Psoas muscle (tissue), 8 donors: ENCODE results near the gene TMEM170A. TPM values are rescaled to one million over a fixed set of nuclear protein-coding genes. Genes with fewer than 3 reads are reported as not detected.
"Not testable (repeated sequence)": the region's sequence is repeated elsewhere in the genome, so short reads cannot be mapped to it uniquely, and the experiment has no call there.

Experiments used
- ATAC-seq, 4 donors: fragments of 200-7000 bp; cut with Tn5 transposase; one replicate each; pipeline ENCODE4 v1.9.1; 2020; ENCODE audit warnings: moderate library complexity in 3 of 4, mild to moderate bottlenecking in 2 of 4
- DNase-seq, 2 donors: peaks; one replicate each; pipeline ENCODE4 v3.0.0-alpha.2; 2020
- H3K27ac ChIP-seq: fragments of 200-600 bp; one replicate; pipeline ENCODE4 v1.8.0; 2022
- H3K27me3 ChIP-seq, 3 donors: fragments of 200-600 bp in 1 of 3; one replicate each; pipeline versions ENCODE4 v1.6.1 to v1.8.0; 2013 to 2022; ENCODE audit warnings: low read length in 2 of 3, mild to moderate bottlenecking in 2 of 3, moderate library complexity in 1 of 3; ENCODE audit not compliant: insufficient read depth in 3 of 3
- H3K36me3 ChIP-seq, 2 donors: fragments of 200-600 bp in 1 of 2; one replicate each; pipeline versions ENCODE4 v1.6.1 to v1.8.0; 2013 to 2022; ENCODE audit warnings: low read depth in 1 of 2, mild to moderate bottlenecking in 1 of 2, moderate library complexity in 1 of 2; ENCODE audit not compliant: insufficient read depth in 1 of 2
- H3K4me1 ChIP-seq: fragments of 200-600 bp; one replicate; pipeline ENCODE4 v1.8.0; 2022
- H3K4me3 ChIP-seq: fragments of 200-600 bp; one replicate; pipeline ENCODE4 v1.8.0; 2022; ENCODE audit warnings: mild to moderate bottlenecking
- H3K9me3 ChIP-seq: fragments of 200-600 bp; one replicate; pipeline ENCODE4 v1.8.0; 2022
- WGBS, 3 donors: extraction: QIAGEN DNeasy Blood & Tissue Kit; methylation state at CpG; one replicate each; pipeline versions ENCODE4 v1.1.6 to v1.1.7; 2013; 5-methylcytosine and 5-hydroxymethylcytosine counted together
- intact Hi-C, 2 donors: fragments of 100-400 bp; cut with DNase I; formaldehyde crosslinking; loops; one replicate each; pipeline versions ENCODE4 v1.11.0 to v1.14.2; 2022
- polyA plus RNA-seq, 3 donors: library from polyadenylated mRNA; stranded (reverse); fragments of 200-250 nt; gene quantifications; one replicate each; pipeline ENCODE4 v1.2.3, GENCODE V29; 2013
- total RNA-seq, 4 donors: library from RNA; stranded (reverse); fragmentation: NEBNext Ultra II Directional in 2 of 4; extraction: Animal tissue kit (Norgen Biotek cat#: 25700) in 2 of 4; gene quantifications; one replicate each; pipeline versions ENCODE4 v1.2.1 to v1.2.4, GENCODE V29; 2021 to 2023
- TF ChIP-seq, protein P1 (sequence below): fragments of 200-600 bp; IDR thresholded peaks from one replicate; pipeline ENCODE4 v1.8.0; 2022; ENCODE audit warnings: antibody characterized with exemption
- donor health status: healthy with polysubstance abuse.
- donor health status: DM: no; HTN: no; CAD: no; lungs with moderate emphysema.
- donor health status: Bipolar disorder and iron deficiency.
- donor health status: healthy.
- donor health status: DM: yes; HTN: yes; CAD: no.
- donor health status: DM: no; HTN: no; CAD: no.
- donor health status: DM: no; HTN: no; CAD: no.
- donor health status: DM: yes; HTN: yes; CAD: no.

Gene TMEM170A
- total and polyA plus RNA-seq, 7 donors: 3.1 to 9.5 (median 7.8) TPM

- ATAC-seq: no peak
- H3K4me1 ChIP-seq: no peaks in the 10 kb centered on the region
- H3K36me3 ChIP-seq: no peaks in the 10 kb centered on the region
- no peaks in the 10 kb centered on the region for H3K9me3 ChIP-seq
- no peak overlapping the region for H3K27ac ChIP-seq
- intact Hi-C loops: no loop called here
- H3K4me3 ChIP-seq: no peak overlapping the region
- DNase-seq: no peak
- WGBS, 3 donors: 85 to 96% (median 94%) methylated on average over 4 of the region's 4 CpGs
- H3K27me3 ChIP-seq: no peaks in the 10 kb centered on the region
- TF ChIP-seq, protein P1, sequence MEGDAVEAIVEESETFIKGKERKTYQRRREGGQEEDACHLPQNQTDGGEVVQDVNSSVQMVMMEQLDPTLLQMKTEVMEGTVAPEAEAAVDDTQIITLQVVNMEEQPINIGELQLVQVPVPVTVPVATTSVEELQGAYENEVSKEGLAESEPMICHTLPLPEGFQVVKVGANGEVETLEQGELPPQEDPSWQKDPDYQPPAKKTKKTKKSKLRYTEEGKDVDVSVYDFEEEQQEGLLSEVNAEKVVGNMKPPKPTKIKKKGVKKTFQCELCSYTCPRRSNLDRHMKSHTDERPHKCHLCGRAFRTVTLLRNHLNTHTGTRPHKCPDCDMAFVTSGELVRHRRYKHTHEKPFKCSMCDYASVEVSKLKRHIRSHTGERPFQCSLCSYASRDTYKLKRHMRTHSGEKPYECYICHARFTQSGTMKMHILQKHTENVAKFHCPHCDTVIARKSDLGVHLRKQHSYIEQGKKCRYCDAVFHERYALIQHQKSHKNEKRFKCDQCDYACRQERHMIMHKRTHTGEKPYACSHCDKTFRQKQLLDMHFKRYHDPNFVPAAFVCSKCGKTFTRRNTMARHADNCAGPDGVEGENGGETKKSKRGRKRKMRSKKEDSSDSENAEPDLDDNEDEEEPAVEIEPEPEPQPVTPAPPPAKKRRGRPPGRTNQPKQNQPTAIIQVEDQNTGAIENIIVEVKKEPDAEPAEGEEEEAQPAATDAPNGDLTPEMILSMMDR: no peak
Measured at GRCh38 chr16:75502916-75503605, 38.6 kb upstream of the TMEM170A start.

DNA sequence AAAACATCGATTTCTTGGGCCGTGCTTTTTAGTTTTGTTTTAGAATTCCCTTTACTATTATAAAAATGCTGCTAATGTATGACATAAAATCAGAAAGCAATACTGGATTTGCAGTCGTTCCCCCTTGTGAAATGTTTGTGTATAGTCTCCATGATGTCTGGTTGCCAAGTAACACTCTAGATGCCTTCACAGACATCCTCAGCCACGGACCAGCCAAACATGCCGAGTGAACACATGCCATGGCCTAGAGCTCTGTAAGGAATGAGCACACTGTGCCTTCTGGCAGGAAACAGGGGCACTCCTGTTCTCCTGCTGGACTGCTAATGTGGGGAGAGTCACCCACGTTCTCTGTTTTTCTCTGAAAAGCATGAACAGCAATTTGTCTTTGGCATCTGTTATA lies 37.3 kb upstream of the TMEM170A start:
- H3K36me3 ChIP-seq, intact Hi-C loops, H3K9me3 ChIP-seq, H3K27ac ChIP-seq, H3K4me1 ChIP-seq, H3K4me3 ChIP-seq, DNase-seq, H3K27me3 ChIP-seq: not testable (repeated sequence)
- peak in 1 of 4 donors; percentile 54 for ATAC-seq
- WGBS, 3 donors: 26 to 35% (median 33%) methylated on average over 6 of the region's 6 CpGs

DNA sequence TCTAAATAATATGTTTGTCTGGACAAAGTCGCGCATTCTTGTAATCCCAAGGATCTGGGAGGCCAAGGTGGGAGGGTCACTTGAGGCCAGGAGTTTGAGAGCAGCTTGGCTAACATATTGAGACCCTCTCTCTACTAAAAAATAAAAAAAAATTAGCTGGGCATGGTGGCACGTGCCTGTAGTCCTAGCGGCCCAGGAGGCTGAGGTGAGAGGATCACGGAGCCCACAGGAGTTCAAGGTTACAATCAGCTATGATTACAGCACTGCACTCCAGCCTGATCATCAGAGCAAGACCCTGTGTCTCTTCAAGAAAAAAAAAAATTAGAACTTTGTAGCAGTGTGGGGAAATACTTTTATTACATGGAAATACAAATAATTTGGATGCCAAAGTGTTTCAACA lies 36.9 kb upstream of the TMEM170A start:
- Histone ChIP-seq H3K4me3 (no peak overlapping the region), H3K27ac (no peak overlapping the region), H3K36me3 (no peaks in the 10 kb centered on the region), H3K27me3 (no peaks in the 10 kb centered on the region), H3K9me3 (no peaks in the 10 kb centered on the region), H3K4me1 (no peaks in the 10 kb centered on the region)
- DNase-seq (no peak), ATAC-seq (no peak)
- 67 to 76% (median 76%) methylated on average over 5 of the region's 5 CpGs for WGBS, 3 donors
- TF ChIP-seq, protein P1: no peak
- intact Hi-C loops: no loop called here

DNA sequence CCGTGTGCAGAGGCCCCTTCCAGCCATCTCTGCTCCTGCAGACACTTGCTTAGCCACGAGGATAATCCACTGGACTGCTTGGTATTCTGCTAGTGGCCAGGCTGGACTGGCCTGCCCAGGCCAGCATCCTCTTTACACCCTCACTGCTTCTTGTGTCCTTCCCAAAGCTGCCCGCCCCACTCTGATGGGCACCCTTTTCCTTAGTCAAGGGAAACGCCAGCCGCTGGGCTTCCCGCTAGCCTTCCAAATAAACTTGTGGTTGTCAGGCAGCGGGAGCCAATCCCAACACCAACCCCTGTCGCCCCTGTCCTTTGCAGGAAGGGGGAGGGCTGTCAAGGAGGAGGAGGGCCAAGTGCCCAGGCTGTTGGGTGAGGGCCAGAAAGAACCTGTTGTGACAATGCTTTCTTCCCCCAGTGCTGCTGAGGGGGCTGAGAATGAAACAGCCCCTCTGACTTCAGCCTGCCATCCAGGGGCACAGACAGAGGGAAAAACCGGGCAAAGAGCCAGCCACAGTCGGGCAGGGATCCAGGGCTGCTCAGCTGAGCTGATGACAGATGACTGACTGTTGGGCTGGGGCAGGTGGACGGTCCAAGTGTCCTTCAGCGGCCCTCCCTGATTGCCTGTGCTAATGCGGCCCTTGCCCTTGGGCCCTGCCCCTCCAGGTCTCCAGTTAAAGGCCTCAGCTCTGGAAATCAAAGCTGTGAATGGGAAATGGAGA lies 34.3 kb upstream of the TMEM170A start:
- H3K27ac ChIP-seq, intact Hi-C loops, H3K9me3 ChIP-seq, H3K4me1 ChIP-seq, H3K36me3 ChIP-seq, H3K4me3 ChIP-seq: not testable (repeated sequence)
- DNase-seq (peak; percentile 51 to 76), ATAC-seq (peak; percentile 86 to 94 (median 90))
- 12 to 22% (median 22%) methylated on average over 5 to 11 of the region's 13 CpGs for WGBS, 3 donors
- peaks cover 0 to 15% (median 0%) of the 10 kb centered on the region in 3 donors for H3K27me3 ChIP-seq

DNA sequence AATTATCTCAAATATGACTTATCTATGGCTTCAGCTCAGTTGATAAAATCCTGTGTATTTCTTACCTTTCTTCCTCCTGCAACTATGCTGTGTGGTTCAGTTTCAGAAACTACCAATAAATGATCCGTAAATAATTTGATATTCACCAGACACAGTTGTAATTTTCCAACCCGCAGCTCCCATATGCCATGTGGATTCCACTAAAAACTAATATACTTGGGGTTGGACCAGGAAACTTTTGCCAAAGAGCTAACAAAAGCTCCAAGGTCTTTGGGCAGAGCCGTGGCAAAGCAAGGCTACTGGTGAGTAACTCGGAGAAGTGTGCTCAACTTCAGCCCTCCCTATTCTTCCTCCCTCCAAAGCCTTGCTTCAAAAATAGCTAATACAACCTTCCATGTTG lies 33.1 kb upstream of the TMEM170A start:
- TF ChIP-seq, protein P1: no peak
- ATAC-seq: no peak
- H3K4me1 ChIP-seq: peaks cover 4% of the 10 kb centered on the region
- no peak overlapping the region for H3K27ac ChIP-seq
- WGBS, 3 donors: 49 to 67% (median 52%) methylated on average over 4 of the region's 4 CpGs
- H3K4me3 ChIP-seq: no peak overlapping the region
- H3K36me3 ChIP-seq: no peaks in the 10 kb centered on the region
- peaks cover 0 to 25% (median 3%) of the 10 kb centered on the region in 3 donors for H3K27me3 ChIP-seq
- DNase-seq: no peak
- H3K9me3 ChIP-seq: no peaks in the 10 kb centered on the region
- intact Hi-C loops: no loop called here
